ENCODE measurements around the gene HSD11B1.

The HSD11B1 gene

DNA sequence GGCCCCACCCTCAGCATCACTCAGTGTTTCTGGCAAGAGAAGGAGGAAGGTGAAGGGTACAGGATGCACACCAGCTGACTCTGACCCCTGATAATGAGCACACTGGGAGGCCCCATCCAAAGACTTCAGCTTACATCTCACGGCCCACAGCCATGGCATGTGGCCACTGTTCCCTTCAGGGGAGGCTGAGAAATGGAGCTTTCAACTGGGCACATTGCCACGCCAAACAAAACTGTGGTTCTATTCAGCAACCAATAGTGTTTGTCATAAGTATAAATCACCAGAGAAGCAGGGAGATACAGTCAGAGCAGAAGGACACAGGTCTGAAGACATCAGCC, 38.5 kb downstream of the HSD11B1 start:
- Mint-ChIP-seq H3K36me3 (ENCODE audit: low read depth) (no peaks in the 10 kb centered on the region), H3K27ac (peak overlapping the region; percentile 47), H3K9me3 (no peaks in the 10 kb centered on the region), H3K27me3 (no peaks in the 10 kb centered on the region), H3K4me1 (ENCODE audit: low read depth) (peaks cover 64% of the 10 kb centered on the region), H3K4me3 (no peak overlapping the region)
- intact Hi-C loops (cut with micrococcal nuclease) = no loop called here

DNA sequence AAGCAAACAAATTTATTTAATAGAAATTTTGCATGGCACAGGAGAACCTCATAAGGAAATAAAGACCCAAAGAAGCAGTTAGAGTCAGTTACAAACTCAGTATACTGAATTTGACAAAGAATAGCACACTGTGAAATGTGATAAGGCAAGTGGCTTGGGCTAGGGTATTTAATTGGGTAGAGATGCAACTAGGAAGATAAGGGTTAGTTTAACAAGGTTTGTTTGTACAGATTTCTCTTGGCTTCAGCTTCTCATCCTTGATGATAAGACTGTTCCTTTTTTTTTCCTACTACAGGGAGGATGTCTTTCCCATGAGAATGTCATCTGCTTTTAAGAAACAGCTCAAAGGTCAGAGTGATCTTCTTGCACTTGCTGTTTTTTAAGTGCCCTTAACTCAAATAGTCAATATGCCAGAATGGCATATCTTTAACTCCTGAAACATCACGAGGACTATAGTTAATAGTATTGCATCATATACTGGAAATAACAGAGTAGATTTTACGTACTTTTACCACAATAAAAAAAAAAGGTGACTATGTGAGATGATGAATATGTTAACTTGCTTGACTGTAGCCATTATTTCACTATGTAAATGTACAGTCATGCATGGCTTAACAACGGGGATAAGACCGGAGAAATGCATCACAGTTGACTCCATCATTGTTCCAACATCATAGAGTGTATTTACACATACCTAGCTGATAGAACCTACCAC, 42.0 kb downstream of the HSD11B1 start:
- peaks cover 71% of the 10 kb centered on the region for H3K4me1 Mint-ChIP-seq (ENCODE audit: low read depth)
- no peak overlapping the region for H3K27ac Mint-ChIP-seq
- no peaks in the 10 kb centered on the region for H3K27me3 Mint-ChIP-seq
- H3K4me3 Mint-ChIP-seq = no peak overlapping the region
- no peaks in the 10 kb centered on the region for H3K9me3 Mint-ChIP-seq
- no peaks in the 10 kb centered on the region for H3K36me3 Mint-ChIP-seq (ENCODE audit: low read depth)
- intact Hi-C loops (cut with micrococcal nuclease) = loop anchor here (1.0 to 5.0 kb wide), 4 partner anchors 53 to 170 kb away; partner anchors contain the start of gene LAMB3

DNA sequence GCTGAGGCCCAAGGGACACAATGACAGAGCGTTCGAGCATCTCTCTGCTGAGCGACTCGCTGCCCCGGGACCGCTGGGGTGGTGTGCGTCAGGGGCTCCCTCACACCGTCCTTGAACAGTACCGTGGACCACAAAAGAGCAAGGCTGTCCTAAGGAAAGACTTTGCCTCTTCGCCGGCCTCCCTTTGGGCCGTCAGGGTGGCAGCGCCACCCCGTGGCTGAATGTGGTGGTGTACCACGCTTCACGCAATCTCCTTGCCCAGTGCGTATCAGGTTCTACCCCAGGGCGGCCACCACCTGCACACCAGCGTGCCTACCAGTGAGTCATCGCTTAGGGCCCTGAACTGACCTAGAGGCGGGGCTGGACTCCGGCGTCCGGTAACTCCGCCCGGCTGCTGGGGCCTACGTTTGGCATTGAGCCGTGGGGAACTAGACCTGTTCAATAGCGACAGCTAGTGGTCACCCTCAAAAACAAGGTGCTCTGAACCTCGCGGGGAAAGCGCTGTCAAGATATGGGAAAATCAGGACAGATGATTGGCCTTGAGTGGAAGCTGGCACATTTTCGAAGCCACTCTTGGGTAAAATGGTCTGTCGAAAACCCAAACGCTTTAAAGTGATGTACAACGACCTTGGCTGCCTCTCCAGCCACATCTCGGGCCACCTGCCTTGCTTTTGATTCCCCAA, 43.1 kb downstream of the HSD11B1 start:
- no peaks in the 10 kb centered on the region for H3K27me3 Mint-ChIP-seq
- H3K27ac Mint-ChIP-seq = peak overlapping the region; percentile 77
- H3K36me3 Mint-ChIP-seq (ENCODE audit: low read depth) = no peaks in the 10 kb centered on the region
- intact Hi-C loops (cut with micrococcal nuclease) = loop anchor here (1.0 to 5.0 kb wide), 4 partner anchors 54 to 171 kb away; partner anchors contain the start of gene LAMB3
- H3K9me3 Mint-ChIP-seq = no peaks in the 10 kb centered on the region
- peak overlapping the region; percentile 80 for H3K4me3 Mint-ChIP-seq
- H3K4me1 Mint-ChIP-seq (ENCODE audit: low read depth) = peaks cover 73% of the 10 kb centered on the region

DNA sequence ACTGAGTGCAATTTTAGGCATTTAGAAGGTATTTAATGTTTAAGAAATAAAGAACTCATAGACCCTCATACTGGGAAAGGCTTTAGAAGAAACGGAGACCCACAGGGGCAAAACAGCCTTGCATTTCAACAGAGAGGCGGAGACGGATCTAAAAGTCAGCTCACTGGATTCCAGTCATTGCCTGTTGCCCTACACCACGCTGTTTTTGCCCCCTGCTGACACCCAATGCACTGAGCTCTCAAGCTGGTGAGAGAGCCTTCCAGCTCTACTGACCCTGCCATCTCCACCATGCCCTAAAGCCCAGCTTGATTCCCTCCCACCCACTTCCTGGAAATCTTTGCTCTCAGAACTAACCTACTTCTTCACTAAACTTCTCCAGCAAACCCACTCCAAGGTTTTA, 44.0 kb downstream of the HSD11B1 start:
- H3K4me1 Mint-ChIP-seq (ENCODE audit: low read depth) = peaks cover 64% of the 10 kb centered on the region

DNA sequence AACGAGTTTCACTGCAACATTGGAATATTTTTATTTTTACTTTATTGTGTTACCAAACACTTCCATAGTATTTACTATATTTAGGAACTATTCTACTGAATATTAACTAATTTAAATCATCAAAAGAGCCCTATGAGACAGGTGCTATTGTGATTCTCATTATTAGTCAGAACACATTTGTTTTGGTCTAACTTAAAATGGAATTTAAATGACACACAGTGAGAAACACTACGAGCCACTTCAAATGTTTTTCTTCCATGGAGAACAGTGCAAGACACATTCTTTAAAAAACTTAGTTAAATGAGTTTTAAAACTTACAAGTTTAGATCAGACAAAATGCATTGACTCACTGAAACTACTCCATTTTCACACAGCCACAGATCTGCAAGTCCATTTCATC, 44.6 kb downstream of the HSD11B1 start:
- Mint-ChIP-seq H3K36me3 (ENCODE audit: low read depth) (no peaks in the 10 kb centered on the region), H3K27ac (no peak overlapping the region), H3K4me1 (ENCODE audit: low read depth) (peaks cover 63% of the 10 kb centered on the region), H3K27me3 (no peaks in the 10 kb centered on the region), H3K9me3 (no peaks in the 10 kb centered on the region), H3K4me3 (no peak overlapping the region)
- intact Hi-C loops (cut with micrococcal nuclease) = loop anchor here (5.0 kb wide), 1 partner anchor 97 kb away; the partner anchor contains the start of gene LAMB3

More for the DNA sequence above, 44.0 kb downstream of the HSD11B1 start:
- H3K36me3 Mint-ChIP-seq (ENCODE audit: low read depth) = no peaks in the 10 kb centered on the region
- no peaks in the 10 kb centered on the region for H3K9me3 Mint-ChIP-seq
- H3K27me3 Mint-ChIP-seq = no peaks in the 10 kb centered on the region
- H3K4me3 Mint-ChIP-seq = no peak overlapping the region
- H3K27ac Mint-ChIP-seq = peak overlapping the region; percentile 77
- intact Hi-C loops (cut with micrococcal nuclease) = loop anchor here (5.0 kb wide), 1 partner anchor 96 kb away; the partner anchor contains the start of gene LAMB3

DNA sequence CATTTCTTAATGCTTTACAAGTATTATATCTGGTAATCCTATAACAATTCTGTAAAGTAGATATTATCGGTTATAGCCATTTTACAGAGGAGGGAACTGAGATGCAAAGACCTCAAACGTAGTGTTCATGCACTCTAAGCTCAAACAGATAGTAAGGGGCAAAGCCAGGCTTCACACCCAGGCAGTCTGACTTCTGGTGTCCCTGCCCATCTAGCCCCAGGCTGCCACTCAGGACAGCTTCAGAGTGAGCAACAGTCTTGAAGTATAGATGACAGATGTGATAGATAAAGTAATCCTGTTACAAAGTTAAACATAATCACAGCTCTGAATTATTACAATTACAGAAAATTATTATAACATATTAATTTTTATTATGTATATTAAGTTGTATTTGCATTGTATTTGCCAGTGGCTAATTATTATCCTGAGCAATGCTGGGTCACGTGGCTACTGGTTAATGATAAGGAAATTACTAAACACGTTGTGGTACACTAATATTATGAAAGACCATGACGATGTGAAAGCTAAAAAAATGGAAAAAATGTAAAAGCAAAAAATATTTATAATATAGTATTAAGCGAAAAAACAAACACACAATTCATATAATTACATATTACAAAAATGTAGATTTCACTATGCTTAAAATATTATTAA, 45.2 kb downstream of the HSD11B1 start:
- H3K4me3 Mint-ChIP-seq = no peak overlapping the region
- H3K4me1 Mint-ChIP-seq (ENCODE audit: low read depth) = peaks cover 62% of the 10 kb centered on the region
- no peaks in the 10 kb centered on the region for H3K36me3 Mint-ChIP-seq (ENCODE audit: low read depth)

DNA sequence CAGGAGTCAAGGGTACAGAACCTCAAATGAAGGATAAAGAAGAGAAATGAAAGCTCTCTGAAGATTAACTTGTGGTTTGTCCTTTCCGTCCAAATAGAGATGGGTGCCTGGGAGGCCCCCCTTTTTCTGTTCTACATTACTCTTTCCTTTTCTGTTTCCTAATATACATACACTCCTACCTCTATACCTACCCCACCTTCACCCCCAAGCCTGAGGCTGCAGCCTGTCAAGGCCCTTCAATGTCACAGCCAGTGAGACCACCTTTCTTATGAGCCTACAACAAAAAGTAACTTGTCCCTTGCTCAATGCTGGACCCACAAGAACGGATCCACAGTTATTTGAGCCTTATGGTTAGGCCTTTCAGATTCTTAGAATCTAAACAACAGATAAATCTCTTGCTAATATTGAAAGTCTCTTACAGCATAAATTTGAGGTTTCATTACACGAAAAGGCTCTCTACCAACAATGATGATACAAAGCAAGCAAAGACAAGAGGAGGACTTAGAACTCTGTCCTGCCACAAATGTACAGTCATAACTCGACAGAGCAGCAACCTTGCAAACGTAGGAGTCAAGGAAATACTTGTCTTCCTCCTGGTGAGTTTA, 47.1 kb downstream of the HSD11B1 start:
- Mint-ChIP-seq H3K9me3 (no peaks in the 10 kb centered on the region), H3K36me3 (ENCODE audit: low read depth) (no peaks in the 10 kb centered on the region), H3K4me1 (ENCODE audit: low read depth) (peaks cover 75% of the 10 kb centered on the region), H3K27ac (peak overlapping the region; percentile 73), H3K27me3 (no peaks in the 10 kb centered on the region), H3K4me3 (no peak overlapping the region)
- intact Hi-C loops (cut with micrococcal nuclease) = no loop called here

More for the DNA sequence above, 45.2 kb downstream of the HSD11B1 start:
- Mint-ChIP-seq H3K9me3 (no peaks in the 10 kb centered on the region), H3K27me3 (no peaks in the 10 kb centered on the region), H3K27ac (no peak overlapping the region)
- intact Hi-C loops (cut with micrococcal nuclease) = loop anchor here (5.0 kb wide), 1 partner anchor 97 kb away; the partner anchor contains the start of gene LAMB3

DNA sequence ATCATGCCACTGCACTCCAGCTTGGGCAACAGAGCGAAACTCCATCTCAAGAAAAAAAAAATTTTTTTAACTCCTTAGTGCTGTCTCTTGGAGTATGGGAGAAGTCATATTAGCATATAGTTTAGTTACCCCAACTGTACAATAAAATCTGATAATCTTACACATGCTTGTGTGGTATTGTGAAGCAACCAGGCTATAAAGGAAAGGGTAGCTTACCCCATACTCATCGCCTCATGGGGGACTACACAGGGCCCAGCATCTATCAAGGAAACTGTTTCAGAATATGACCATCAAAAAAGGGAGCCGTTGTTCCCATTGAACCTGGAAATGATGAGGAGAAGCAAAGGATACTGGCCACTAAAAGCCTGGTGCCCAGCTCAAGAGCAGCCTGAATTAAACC, 48.2 kb downstream of the HSD11B1 start:
- Mint-ChIP-seq H3K4me3 (no peak overlapping the region), H3K36me3 (ENCODE audit: low read depth) (no peaks in the 10 kb centered on the region), H3K4me1 (ENCODE audit: low read depth) (peaks cover 79% of the 10 kb centered on the region)

DNA sequence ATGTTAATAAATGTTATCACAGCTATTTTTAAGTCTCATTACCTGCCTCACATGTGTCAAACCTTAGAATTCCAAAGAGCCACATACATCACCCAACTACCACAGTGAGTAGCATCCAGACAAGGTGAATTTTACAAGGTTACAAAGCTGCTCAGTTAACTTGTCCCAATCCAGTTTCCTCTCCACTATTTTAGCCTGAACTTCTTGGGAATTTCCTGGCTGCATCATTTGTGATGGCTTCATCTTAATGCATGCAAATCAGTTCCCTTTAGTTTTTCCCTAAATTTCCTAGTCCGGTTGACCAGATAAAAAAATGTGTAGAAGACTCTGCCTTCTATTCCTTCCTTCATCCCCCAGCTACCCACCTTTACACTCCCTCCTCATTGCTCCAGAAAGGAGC, 50.6 kb downstream of the HSD11B1 start:
- H3K4me3 Mint-ChIP-seq = peak overlapping the region; percentile 84

More for the DNA sequence above, 48.2 kb downstream of the HSD11B1 start:
- no peaks in the 10 kb centered on the region for H3K27me3 Mint-ChIP-seq
- no peaks in the 10 kb centered on the region for H3K9me3 Mint-ChIP-seq
- intact Hi-C loops (cut with micrococcal nuclease) = no loop called here
- H3K27ac Mint-ChIP-seq = no peak overlapping the region

DNA sequence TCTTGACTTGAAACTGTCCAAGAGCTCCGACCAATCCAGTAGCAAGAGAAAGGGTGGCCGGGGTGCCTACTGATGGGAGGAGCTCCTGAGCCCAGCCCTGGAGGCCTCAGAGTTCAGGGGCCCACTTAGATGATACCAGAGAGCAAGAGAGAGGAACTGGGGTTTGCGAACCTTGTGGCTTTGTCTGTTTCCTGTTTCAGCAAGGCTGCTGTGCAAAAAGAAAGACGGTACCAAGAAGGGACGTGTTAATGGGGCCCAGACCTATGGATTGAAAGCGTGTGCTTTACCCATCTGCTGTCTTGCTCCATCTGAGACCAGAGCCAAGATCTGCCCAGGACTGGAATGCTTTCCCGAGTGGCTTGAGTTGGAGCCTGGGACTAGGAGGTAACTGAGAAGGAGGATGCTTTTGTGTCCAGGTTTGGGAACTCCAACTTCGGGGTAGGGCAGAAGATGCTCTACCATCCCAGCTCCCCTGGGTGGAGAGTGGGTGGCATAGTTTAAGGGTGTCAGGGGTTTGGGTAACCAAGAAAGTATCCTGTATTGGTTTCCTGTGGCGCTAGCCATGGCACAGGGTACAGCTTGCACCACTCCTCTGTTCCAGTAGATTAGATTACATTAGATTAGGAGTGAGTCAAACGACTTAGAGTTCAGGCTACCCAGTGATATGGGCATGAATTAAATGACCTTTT, 51.4 kb downstream of the HSD11B1 start, which contains the start of gene TRAF3IP3:
TRAF3IP3 (plus strand) TSS at position 128 of the 689 bp plus-strand sequence. CDS start 3,987 bp downstream, outside the sequence.
- H3K27ac Mint-ChIP-seq = peak within 1 kb of the TSS; percentile 91
- intact Hi-C loops (cut with micrococcal nuclease) = no loop called here
- H3K4me3 Mint-ChIP-seq = peak within 1 kb of the TSS; percentile 84
- no peaks in the 10 kb centered on the region for H3K27me3 Mint-ChIP-seq
- H3K9me3 Mint-ChIP-seq = no peaks in the 10 kb centered on the region
- peaks cover 87% of the 10 kb centered on the region for H3K4me1 Mint-ChIP-seq (ENCODE audit: low read depth)
- peaks cover 28% of the 10 kb centered on the region for H3K36me3 Mint-ChIP-seq (ENCODE audit: low read depth)

More for the DNA sequence above, 50.6 kb downstream of the HSD11B1 start:
- intact Hi-C loops (cut with micrococcal nuclease) = no loop called here
- H3K9me3 Mint-ChIP-seq = no peaks in the 10 kb centered on the region
- peaks cover 22% of the 10 kb centered on the region for H3K36me3 Mint-ChIP-seq (ENCODE audit: low read depth)
- H3K27ac Mint-ChIP-seq = peak overlapping the region; percentile 91
- H3K4me1 Mint-ChIP-seq (ENCODE audit: low read depth) = peaks cover 87% of the 10 kb centered on the region
- no peaks in the 10 kb centered on the region for H3K27me3 Mint-ChIP-seq

DNA sequence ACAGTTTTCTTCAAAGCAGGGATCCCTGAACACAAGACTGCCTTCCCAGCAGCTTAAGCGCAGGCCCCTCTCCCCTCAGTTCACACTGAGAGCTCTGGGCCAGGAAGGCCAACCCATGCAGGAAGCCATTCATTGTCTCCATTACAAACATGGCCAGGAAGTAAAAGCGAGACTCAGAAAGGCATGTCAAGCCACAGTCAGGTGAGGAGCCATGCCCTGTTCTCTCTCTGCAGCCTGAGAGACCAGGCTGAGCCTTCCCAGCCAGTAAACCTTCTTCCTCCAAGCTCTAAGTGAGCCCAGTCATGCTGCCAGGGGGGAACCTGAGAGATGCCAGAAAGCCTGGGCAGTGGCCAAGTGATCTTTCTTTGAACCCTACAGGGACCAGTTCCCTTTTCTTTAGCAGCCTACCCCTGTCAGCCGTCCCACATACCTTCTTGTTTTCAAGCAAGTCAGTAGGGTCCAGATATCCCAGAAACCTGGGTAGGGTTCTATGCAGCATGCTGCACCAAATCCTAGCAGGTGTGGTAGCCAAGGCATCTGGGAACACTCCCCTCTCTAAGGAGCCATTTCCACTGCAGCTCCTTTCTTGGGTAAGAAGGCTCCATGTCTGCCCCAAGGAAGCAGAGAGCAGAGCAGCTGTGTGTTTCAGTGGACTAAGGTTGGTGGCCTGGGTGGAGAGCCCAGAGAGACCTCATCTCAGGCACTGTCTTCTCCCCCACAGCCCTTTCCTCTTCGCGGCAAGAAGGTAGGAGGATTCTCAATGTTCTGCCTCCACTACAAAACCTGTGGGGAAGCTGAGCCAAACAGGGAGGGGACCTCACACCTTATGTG, 52.2 kb downstream of the HSD11B1 start:
- Mint-ChIP-seq H3K9me3 (no peaks in the 10 kb centered on the region), H3K27ac (peak overlapping the region; percentile 91), H3K4me1 (ENCODE audit: low read depth) (peaks cover 87% of the 10 kb centered on the region), H3K27me3 (no peaks in the 10 kb centered on the region), H3K4me3 (peak overlapping the region; percentile 84), H3K36me3 (ENCODE audit: low read depth) (peaks cover 33% of the 10 kb centered on the region)
- intact Hi-C loops (cut with micrococcal nuclease) = no loop called here

DNA sequence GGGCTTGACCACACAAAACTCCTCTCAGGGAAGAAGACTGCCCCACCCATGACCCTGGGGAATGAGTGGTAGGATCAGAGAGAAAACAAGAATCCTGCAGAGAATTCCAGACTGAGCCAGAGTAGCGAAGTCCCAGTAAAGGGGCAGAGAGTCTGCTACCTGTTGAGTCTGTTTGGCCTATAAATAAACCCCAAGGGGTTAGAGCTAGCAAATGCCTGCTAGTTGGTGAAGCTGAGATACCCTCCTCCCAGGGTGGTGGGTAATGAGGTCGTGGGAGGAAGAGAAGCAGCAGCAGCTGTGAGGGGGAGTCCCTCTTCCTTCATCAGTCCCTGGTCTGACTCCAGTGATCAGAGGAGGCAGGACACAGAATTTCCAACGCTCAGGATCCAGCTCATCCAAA, 53.8 kb downstream of the HSD11B1 start:
- peaks cover 49% of the 10 kb centered on the region for H3K36me3 Mint-ChIP-seq (ENCODE audit: low read depth)
- H3K9me3 Mint-ChIP-seq = no peaks in the 10 kb centered on the region
- no peaks in the 10 kb centered on the region for H3K27me3 Mint-ChIP-seq
- intact Hi-C loops (cut with micrococcal nuclease) = no loop called here
- H3K4me3 Mint-ChIP-seq = peak overlapping the region; percentile 65
- H3K27ac Mint-ChIP-seq = peak overlapping the region; percentile 73
- peaks cover 94% of the 10 kb centered on the region for H3K4me1 Mint-ChIP-seq (ENCODE audit: low read depth)
